NCI-H526 treated with DMSO at 0.1 percent for 48 hours (cell line): ENCODE measurements around the gene ETV6.
"Not testable (repeated sequence)": the region's sequence is repeated elsewhere in the genome, so short reads cannot be mapped to it uniquely, and the experiment has no call there.

Experiments used
- DNase-seq: peaks from one replicate; lab custom pipeline; 2025; lab: John Stamatoyannopoulos, UW

Gene ETV6

DNA sequence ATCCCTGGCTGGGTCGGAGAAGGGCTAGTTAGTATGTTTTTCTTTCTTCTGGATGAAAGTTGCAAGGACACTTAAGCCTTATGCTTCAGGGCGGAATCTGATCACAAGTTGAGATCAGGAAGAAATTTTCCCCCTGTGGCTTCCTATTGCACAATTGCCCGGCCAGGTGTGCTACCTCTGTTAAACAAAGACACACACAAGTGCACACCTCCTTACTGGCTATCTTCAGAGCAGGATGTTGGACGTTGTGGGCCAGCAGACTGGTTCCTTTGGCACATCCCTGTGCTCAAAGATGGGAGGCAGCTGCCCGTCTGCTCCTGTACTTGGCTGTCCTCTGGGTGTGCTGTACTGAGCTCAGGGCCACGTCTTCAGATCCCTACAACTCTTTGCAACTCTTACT is 19.1 kb downstream of the ETV6 start:
- DNase-seq = no peak

GRCh38 chr12:11669348-11669747 is 19.9 kb downstream of the ETV6 start:
- no peak for DNase-seq

- DNase-seq = no peak
Observed at GRCh38 chr12:11672256-11673191, 23.1 kb downstream of the ETV6 start.

DNA sequence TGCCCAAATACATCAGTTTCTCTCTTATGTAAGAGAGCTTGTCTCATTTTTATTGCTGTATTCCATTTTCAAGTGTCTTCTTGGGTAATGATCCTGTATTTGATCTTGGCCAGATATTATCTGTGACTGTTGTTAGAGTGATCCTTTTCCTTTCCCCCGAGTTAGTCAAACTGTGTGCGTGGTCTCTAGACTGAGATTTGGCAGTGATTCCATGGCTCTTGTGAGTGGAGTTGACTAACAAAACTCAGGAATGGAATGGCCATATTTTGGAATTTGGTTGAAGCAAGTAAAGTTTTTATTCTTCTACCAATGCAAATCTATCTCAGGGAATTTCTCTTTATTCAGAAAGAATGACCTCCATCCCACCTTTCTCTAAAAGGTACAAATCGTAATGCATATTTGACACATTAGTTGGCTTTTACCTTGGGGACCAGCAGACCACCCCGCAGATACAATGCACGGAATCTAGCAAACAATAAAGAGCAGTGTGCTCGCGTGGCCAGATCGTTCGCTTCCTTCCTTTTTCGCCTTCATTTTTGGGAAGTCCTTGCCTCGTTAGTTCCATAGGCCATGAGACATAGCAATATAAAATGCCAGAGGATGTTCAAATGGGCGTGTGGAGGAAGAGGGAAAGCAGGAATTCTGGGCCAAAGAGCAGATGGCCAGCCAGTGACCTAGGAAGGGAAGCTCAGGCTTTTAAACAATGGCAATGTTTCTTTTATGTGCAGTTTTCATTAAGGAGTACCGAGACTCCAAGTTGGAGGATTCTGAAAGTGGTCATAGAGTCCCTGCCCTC is 24.4 kb downstream of the ETV6 start:
- no peak for DNase-seq

- DNase-seq = no peak
Observed at GRCh38 chr12:11674894-11675390, 25.5 kb downstream of the ETV6 start.

DNA sequence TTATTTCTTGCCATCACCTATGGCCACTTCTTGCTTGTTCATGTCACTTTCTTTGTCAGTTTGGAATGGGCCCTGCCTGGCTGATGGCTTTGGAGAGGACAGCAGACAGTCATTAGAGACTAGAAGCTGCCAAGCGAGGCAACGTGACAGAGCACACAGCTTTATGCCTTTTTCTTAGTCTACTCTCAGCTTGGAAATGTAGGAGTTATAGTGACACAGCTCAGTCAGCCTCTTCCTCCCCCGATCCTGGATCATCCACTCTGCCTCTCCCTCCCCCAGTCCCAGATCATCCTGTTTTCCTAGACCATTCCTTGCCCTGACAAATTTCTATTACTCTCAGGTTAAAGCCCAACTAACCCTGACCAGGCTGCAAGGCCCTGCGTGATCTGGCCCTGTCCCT is 26.6 kb downstream of the ETV6 start:
- DNase-seq = no peak

DNA sequence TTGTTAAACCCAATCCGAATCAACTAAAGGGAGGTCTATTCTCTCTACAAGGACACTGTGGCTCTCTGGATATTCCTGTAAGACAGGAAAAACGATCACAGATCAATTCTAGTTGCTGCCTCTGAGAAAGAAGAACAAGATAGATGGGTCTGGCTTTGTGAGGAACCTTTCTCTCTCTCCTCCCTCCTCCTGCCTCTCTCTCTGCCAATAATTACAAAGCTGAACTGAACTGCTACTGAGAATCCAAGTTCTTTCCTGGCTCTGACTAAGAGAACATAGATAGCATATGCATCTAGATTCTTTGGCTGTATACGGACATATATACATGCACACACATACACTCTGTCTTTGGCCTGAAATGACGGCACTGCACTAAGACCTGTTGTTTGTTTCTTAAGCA is 27.6 kb downstream of the ETV6 start:
- no peak for DNase-seq

GRCh38 chr12:11677752-11678151 is 28.3 kb downstream of the ETV6 start:
- no peak for DNase-seq

DNA sequence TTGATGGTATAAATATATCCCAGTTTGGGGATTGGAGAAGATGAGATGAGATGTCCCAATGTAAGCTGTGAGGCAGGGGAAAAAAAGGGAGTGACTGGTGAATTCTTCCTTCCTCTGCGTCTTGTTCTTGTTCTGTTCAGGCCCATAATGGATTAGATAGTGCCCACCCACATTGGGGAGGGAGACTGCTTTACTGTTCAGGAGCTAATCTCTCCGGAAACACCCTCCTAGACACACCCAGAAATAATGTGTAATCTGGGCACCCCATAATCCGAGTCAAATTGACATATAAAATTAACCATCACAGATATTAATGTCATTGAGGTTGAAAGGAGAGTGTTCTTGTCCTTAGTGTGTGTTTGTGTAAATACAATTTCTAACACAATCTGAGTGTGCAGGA is 29.3 kb downstream of the ETV6 start:
- no peak for DNase-seq

- DNase-seq = no peak
Observed at GRCh38 chr12:11681207-11681606, 31.7 kb downstream of the ETV6 start.

GRCh38 chr12:11681695-11682094 is 32.2 kb downstream of the ETV6 start:
- not testable (repeated sequence) for DNase-seq

GRCh38 chr12:11684393-11684792 is 34.9 kb downstream of the ETV6 start:
- DNase-seq = no peak

- no peak for DNase-seq
Observed at GRCh38 chr12:11684811-11685210, 35.3 kb downstream of the ETV6 start.

GRCh38 chr12:11685316-11685715 is 35.8 kb downstream of the ETV6 start:
- no peak for DNase-seq

DNA sequence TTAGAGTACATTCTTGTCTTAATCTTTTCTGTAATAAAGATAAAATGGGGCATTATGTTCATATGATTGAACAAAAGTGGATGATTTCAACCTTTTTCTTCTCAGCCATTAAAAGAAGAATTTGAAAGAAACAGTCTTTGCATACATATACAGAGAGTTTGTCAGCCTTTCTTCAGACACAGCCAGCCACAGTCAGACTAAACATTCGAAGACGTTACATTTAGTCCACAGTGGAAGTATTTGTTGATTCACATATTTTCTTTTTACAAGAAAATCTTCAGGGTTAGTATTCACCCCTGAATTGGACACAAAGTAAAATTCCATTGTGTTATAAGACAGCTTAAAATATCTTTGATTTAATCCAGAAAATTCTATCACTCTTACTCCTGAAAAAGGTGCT is 36.2 kb downstream of the ETV6 start:
- no peak for DNase-seq

DNA sequence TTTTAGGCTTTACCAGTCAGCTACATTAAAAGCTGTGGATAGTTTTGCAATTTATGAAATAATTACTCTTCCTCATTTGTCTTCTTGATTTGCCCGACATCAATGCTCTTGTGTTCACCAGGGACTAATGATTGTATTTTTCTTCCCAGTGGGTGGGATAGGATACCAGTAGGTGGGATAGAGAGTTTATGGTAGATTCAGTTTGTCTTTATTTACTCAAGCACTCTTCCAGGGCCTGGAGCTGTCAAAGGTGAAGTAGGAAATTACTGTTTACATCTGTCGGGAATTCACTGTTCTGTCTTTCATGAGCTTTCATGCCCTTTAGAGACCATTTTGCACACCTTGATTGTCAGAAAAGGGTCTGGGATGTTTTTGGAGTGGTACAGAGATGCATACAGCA is 36.6 kb downstream of the ETV6 start:
- no peak for DNase-seq

DNA sequence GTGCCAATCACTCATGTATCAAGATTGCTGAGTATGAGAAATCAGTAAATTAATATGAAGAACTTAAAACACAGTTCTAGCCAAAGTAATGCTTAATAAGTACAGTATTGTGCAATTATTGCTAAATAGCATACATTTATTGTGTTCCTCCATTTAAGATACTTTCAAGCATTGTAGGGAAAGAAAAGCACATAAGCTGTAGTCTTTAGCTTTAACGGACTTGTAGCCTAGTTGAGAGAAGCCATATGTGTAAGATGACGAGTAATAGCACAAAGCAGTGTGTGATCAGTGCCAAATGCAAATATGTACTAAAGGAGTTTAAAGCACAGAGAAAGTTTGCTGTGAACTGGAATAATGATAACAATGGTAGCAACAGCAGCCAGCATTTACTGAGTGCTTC is 38.1 kb downstream of the ETV6 start:
- no peak for DNase-seq

GRCh38 chr12:11688379-11688778 is 38.9 kb downstream of the ETV6 start:
- no peak for DNase-seq

DNA sequence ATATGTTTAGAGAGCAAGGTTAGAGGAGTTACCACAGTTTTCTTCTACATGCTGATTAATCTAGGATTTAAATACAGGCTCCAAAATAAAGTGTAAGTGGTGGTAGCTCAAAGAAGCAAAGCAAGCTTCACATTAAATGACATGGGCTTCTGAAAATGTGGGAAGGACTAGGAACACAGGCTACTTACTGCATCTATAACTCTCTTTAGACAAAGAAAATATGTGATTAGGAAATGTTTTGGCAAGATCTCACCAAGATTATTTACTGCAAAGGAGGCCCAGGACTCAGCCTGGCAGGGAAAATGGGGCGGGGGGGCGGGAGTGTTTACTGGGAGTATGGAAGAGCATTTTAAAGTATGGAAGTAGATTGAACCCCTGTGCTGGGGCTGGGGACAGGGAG is 39.4 kb downstream of the ETV6 start:
- no peak for DNase-seq

GRCh38 chr12:11689591-11690186 is 40.2 kb downstream of the ETV6 start:
- no peak for DNase-seq

DNA sequence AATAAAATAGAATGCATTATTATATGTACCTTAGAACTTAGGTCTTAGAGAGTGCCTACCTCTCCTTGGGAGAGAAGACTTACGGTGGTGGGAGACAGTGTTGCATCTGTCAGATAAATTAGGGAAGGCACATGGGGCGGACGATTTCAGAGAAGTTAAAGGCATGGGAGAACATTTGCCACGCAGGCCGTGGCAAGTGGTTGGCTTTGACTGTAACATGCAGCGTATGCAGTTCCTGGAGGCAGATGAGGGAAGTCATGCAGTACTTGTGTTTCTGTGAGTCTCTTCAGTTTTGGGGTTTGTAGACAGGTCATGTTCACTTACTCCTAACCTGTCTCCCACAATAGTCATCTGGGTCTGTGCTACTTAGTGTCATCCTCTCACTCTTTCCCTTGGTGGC is 43.6 kb downstream of the ETV6 start:
- DNase-seq = no peak

DNA sequence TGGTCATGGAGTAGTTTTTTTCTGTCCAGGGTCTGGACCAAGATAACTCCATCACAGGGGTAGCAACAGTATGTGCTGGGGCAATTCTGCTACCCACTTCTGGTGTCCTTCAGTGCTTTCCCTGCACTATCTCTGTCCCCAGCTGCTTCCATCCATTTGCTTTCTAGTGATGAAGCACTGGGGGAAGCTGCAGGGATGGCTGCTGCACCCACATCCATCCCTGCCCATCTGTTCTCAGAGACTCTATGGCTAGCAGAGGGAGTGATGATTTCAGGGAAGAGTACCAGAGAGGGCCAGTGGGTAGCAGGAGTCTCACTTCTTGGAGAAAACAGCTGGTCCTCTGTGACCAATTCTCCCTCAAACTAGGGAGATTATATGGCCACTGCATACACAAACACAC is 44.1 kb downstream of the ETV6 start:
- DNase-seq = no peak

GRCh38 chr12:11694528-11694927 is 45.1 kb downstream of the ETV6 start:
- DNase-seq = no peak
